ENCODE results near the gene SLC2A1.

Gene SLC2A1

DNA sequence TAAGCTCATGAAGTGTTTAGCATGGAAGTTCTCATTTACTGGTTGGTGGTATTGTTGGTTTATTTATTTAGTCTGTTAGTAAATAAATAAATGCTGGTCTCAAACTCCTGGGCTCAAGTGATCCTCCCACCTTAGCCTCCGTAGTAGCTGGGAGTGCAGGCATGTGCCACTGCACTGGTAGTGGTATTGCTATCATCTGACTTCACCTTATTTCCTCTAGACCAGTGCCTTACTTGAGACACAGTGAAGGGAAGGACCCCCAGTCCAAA lies 1.4 kb upstream of the SLC2A1 start:
- no peak for DNase-seq (ENCODE audit: low read depth)

DNA sequence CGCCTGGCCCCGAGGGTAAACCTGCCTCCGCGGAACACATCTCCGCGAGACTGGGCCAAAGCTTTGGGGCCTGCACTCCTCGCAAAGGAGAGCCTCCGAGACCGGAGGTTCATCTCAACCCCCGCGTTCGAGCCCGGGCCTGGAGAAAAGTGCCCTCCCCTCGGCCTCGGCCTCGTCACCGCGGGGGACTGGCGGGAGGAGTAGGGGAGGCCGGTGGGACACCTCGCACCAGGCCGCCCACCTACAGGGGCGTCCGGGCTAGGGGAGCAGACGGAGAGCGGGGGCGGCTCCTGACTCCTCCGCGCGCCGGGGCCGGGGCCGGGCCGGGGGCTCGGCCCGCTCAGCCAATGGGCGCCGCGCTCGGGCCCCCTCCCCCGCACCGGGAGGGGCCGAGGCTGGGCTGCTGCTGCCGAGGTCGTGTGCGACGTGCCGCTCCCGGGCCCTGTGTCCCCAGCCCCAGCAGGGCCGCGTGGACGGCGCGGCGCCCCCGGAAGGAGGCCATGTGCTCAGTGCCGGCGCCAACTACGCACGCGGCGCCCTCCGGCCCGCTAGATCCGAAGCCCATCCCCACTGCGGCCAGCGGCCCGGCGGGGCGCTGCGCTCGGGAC lies 684 bp downstream of the SLC2A1 start:
- peak; percentile 60 for DNase-seq (ENCODE audit: low read depth)

DNA sequence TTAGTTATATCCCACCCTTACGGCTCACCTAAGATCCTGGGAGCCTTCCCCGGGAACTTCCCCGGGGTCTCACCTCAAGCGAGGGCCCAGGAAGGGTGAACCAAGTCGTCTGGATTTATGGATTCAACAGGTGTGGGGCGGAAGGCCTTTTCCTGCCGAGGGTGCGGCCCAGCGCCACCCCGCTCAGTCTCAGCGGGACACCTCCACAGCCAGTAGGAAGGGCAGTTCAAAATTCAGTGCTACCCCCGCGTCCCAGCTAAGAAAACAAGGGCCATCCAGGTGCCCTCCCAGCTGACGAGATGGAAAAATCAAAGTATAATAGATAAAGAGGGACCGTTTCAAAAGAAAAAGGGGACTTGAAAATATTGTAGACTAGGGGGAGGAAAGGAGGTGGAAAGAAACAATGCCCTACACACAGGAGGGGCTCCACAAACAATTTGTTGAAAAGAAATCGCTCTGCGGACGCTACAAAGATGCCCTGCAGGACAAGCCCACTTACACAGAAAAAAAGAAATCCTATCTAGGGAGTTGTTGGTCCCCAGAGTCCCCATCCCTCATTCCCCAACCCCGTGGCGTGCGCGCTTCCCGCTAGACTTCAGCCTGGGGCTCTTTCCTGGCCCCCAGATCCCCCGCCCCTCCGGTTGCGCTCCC lies 1.3 kb downstream of the SLC2A1 start:
- DNase-seq (ENCODE audit: low read depth) = no peak

DNA sequence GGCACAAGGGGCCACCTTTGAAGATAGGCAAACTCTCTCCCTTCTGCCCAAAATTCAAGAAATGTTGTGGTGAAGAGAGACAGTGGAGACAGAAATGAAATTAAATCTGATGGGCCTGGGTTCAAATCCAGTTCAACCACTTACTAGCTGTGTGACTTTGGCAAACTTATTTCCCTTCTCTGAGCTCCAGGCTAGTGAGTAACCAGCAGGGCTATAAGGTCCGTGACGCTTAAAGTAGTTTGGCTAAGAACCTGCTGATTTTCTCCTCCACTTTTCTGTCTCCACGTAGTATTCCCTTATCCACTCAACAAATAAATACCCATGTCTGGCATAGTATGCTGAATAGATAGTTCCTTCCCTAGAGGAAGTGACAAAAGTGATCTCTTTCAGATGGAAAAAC lies 1.9 kb downstream of the SLC2A1 start:
- no peak for DNase-seq (ENCODE audit: low read depth)

DNA sequence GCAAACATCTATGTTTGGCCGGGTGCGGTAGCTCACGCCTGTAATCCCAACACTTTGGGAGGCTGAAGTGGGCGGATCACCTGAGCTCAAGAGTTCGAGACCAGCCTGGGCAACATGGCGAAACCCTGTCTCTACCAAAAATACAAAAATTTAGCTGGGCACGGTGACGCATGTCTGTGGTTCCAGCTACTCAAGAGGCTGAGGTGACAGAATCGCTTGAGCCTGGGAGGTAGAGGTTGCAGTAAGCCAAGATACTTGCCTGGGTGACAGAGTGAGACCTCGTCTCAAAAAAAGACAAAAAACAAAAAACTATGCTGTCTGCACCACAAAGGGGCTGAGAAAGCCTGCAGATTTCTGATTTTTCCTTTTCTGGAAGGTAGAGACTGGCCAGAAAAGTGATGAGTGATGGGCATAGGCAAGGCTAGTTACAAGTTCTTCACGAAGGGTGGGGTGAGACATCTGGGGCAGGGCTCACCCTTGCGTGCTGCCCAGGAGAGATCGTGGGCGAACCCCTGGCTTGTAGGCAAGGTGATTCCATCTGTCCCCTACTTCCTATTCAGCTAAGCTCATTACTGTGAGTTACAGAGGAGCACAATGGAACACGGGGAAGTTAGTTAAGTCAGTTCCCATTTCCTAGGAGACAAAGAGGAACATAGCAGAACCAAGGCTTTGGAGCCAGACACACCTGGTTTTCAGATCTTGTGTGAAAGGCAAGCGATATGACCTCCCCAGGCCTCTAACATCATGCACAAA lies 3.2 kb downstream of the SLC2A1 start:
- DNase-seq (ENCODE audit: low read depth) = no peak

DNA sequence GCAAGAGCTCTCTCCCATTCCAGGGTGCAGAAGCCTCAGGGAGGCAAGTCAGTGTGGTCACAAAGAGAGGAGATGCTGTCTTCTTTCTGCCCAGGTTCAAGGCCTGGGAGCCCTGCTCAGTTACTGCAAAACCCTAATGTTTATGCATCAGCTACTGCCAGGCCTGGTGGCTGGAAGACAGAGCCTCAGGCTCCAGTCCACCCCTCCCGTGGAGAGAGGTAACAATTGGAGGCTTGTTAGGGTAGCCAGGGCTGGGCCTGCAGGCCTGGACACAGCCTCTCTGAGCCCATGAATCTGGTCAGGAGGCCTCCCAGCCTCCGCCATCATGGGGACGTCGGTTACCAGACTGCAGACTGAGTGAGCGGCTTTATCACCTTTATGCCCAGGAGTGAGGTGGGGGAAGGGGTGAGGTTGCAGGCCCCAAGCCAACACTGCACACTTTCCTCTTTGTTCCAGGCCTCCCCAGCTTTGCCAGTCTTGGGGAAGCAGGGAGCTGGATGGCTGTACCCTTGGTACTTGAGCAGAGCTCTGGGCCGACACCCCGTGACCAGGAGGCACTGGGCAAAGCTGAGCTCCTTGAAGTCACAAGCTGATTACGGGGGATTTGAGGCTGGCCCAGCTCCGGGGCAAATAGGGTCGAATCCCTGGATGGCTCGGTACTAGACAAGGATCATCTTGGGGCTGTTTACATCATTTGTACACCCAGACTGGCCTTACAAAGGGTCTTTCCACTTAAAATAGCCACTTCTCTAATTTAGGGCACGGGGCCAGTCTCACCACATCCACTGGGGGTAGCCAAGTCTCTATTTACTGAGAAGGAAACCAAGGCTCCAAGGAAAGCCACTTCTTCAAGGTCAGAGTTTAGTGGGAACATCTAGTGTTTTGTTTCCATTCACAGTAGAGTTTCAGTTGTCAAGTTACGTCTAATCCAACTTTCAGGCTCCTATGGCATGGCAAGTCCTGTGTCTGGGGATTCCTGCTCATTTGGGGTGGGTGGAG lies 5.2 kb downstream of the SLC2A1 start:
- no peak for DNase-seq (ENCODE audit: low read depth)

DNA sequence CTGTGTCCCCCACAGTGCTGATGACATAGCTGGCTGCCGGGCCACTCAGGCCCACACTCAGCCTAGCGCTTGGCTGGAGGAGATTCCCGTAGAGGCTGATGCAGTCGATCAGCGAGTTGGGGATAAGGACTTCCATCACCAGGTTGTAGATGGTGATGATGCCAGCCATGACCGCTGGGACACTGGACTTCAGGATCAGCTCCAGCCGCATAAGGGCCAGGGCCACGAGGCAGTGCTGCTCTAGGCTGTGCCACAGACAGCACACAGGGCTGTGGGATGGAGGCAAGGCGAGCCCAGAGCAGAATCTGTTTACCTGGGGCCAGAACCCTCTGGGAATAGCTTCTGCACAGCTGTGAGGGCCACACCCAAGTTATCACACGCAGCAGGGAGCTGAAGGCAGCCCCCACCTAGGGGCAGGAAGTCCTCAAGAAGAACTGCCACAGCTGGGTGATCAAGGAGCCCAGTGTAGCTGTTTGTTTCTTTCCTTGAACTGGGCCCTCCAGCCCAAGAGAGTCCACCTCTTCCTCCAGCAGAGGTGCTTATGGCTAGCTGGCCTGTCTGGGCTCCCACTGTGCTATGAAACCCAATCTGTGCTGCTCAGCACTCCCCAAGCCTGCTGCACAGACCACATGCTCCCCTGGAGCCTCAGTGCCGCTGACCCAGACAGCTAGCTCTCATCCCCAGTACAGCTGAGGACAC lies 6.2 kb downstream of the SLC2A1 start:
- no peak for DNase-seq (ENCODE audit: low read depth)

DNA sequence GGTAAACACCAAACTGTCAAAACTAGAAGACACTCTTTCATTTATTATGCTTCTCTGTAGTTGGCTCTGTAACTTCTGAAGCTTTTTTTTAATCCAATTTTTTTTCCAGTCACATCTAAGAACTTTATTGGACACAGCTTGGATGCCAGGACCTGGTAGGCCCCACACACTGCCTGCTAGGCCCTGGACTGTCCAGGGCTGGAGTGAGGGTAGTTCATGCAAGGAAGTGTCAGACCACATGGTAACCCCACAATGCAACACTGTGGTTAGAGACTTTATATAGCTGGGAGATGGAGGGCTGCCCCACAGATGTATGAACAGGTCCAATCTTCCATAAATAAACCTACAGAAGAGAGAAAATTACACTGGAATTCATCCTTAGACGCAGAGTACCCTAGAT lies 7.1 kb downstream of the SLC2A1 start:
- no peak for DNase-seq (ENCODE audit: low read depth)

DNA sequence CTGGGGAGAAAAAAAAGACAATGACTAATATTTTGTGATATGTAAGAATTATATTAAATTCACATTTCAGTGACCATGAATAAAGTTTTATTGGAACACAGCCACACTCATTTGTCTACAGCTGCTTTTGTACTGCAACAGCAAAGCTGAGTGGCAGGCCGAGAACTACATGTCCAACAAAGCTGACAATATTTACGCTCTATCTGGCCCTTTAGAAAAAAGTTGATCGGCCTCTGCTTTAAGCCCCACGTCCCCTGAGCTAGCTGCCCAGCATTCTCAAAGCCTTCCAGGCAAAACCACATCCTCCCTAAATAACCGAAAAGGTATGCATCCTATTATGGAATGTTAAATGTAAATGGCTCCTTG lies 8.6 kb downstream of the SLC2A1 start:
- DNase-seq (ENCODE audit: low read depth) = no peak

DNA sequence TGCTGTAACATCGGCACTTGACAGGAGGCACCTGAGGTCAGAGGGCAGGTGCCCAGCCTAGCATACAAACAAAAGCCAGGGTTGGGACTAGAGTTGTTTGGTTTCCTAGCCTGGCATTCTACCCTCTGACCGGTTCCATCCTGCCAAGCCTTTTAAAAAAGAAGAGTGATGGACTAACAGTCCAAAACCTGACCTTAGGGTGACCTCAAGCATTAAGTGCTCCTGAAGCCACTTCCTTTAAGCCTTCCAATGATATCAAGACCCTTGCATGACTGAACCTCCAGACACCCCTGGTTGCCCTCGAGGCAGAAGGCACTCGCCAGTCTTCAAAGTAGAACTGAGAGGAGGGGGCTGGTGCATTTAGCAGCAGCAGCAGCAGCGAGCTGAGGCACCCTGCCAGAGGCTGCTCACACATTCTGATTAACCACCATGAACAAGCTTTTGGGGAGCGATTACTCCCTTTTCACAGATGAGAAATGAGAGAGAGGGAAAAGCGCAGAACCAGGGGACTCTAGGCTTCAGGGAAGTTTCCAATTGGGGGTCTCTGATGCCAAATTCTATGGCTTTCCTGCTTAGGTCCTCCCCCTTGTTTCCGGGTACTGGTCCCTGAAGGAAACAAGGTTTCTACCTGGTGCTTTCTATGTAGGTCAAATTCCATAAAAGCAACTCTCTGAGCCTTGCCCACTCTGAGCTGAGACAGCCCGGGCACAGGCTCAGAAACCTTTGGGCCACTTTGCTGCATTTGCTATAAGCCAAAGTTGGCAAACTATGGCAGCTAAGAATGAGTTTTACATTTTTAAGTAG lies 9.2 kb downstream of the SLC2A1 start:
- DNase-seq (ENCODE audit: low read depth) = no peak

DNA sequence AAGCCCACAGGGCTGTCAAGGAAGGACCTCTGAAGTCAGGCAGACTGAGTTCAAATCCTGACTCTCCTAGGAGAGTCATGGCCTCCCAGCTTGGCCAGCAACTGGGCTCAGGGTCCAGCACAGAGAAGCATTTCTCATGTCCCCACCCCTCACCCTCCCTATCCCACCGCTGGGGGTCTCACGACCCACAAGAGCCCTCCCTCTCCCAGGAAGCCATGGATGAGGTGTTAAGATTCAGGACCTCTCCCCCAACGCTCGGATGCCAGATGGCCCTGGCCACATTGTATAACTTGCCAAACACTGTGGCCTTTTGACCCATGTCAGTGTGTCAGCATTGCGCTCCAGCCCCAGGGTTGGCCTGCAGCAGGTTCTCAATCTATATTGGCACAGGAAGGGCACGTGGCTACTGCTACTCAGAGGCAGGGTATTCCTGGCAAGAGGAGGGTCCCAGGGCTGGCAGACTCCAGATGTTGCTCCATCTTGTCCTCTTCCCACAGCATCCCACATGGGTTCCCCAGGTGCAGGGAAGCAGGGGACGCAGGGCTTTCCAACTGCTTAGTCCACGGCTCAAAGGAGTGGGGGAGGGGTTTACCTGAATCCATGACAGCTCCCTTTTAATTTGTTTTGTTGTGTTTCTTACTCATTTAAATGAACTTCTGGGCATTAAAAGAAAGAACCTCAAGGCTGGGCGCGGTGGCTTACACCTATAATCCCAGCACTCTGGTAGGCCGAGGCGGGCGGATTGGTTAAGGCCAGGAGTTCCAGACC lies 10.5 kb downstream of the SLC2A1 start:
- no peak for DNase-seq (ENCODE audit: low read depth)

DNA sequence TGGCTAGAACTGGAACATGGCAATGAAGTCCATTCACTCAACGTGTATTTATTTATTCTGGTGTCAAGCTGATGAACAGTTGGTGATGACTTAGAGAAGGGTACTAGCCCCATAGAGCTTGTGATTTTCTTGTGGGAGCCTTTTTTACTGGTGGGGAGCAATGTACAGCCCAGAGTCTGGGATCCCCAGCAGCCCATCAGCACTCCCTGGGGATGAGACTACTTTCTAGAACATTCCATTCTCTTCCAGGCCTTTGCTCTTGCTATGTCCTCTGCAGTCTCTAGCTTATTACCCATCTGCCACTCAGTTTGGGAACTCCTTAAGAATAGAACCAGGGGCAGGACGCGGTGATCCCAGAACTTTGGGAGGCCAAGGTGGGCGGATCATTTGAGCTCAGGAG lies 11.6 kb downstream of the SLC2A1 start:
- DNase-seq (ENCODE audit: low read depth) = no peak

DNA sequence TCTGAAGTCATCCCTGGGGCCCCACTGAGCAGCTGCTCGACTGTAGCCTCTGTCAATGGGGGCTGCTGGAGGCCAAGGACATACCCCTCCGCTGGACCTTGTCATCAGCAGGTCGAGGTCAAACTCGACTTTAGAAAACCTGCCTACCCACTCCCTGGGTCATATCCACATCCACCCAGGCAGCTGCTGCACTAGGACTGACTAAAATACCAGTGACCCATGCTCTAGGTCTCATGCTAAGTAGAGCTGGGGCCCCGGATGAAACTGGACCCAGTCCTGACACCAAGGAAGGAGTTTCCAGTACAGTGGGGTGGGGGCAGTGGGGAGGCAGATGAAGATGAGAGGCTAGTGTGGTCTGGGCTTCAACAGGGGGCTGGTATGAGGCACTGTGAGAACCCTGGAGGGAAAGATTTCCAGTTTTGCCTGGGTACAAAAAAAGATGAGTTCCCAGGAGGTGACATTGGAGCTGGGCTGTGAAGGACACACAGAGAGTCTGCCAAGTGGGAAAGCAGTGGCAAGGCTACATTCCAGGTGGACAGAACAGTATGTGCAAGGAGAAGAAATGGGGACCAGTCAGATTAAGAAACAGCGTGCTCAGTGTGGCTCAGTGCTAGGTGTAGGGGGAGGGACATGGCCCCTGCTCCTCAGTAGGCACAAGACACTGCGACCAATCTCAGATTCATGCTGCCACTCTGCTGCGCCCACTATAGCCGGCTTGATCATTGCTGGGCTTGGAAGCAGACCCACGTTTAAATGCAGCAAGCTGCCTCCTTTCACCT lies 12.4 kb downstream of the SLC2A1 start:
- DNase-seq (ENCODE audit: low read depth) = no peak

DNA sequence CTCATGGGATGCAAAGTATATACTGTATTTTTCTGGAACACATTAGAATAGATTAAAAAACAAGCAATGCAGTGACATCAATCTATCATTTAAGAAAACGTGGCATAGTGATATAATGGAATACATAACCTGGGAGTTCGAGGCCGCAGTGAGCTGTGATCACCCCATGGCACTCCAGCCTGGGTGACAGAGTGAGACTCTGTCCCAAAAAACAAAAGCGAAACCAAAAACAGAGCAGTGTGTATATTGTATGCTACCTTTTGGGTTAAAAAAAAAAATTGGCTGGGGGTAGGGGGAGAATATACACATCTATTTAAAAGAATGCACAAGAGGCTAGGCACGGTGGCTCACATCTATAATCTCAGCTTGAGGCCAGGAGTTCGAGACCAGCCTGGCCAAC lies 13.5 kb downstream of the SLC2A1 start:
- no peak for DNase-seq (ENCODE audit: low read depth)

DNA sequence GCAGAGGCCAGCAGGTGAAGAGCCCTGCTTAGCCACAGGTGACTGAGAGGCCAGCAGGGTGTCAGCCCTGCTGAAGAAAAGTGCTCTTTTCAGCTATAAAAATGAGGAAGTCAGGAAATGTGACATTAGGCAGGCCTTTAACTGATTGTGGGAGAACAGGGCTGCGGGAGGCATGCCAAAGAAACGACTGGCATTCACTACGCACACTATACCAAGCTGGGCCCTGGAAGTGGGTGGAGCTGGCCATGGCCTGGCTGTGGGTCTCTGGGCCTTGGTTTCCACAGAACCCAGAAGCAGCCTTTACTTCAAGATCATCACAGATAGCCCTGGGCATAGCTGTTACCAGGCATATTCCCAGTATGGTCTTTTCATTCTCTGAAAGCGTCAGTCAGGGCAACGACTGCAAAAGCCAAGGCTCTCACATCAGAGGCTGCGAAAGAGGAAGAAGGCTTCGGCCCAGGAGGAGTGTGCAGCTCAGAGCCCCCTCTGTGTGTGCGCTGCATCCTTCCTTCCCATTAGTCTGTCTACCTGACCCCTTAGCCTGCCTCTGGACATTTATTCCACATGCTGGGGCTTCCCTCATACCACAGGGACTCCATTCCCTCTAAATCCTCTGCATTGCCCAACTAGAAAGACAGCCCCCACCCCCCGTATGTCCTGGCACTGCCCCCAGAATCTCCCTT lies 14.3 kb downstream of the SLC2A1 start:
- DNase-seq (ENCODE audit: low read depth) = no peak

DNA sequence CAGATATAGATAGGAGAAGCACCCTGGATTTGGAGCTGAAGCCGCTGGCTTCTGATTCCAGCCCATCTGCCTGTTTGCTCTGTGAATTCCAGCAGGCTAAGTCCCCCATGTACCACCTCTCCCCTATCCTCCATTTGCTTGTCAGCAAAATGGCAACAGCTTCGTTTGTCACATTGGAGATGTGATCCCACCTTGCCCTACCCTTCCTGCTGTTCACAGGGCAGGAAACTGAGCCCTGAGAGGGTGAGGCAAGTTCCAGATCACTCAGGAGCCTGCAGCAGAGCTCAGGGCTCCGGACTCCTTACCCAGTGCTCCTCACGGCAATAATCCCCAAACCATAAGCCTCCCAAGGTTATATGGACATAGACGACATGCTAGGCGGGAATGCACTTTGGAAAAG lies 14.9 kb downstream of the SLC2A1 start:
- no peak for DNase-seq (ENCODE audit: low read depth)

DNA sequence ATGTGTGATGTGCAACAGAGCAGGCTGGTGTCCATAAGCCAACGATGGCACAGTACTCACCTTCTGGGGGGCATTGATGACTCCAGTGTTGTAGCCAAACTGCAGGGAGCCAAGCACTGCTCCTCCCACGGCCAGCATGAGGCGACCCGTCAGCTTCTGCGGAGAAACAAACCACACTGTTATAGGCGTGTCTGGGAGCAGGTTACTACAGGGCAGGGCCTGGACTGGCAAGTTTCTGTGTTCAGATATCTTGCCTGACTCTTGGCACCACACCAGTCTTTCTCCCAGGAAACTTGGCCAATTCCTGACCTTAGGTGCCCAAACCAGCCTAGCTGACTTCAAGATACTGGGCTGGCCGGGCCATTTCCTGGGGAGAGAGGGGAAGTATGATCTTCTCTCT lies 15.5 kb downstream of the SLC2A1 start:
- no peak for DNase-seq (ENCODE audit: low read depth)

DNA sequence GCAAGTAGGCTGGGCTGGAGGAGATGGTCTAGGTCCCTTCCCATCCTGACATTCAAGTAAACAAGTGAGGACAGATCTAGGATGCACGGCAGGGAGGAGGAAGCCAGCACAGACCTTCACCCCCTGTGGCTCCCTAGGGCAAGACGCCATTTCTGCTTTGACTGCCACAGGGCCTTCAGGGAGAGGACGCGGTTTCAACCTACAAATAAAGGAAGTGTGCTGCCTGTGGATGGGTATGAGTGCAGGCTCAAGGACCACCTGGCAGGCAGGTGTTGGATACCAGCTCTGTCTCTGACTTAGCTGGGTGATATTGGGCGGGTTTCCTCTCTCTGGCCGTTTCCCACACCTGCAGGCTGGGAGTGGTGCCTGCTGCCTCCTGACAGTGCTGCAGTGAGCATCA lies 16.2 kb downstream of the SLC2A1 start:
- DNase-seq (ENCODE audit: low read depth) = no peak

All from stimulated activated CD8-positive, alpha-beta memory T cell treated with anti-CD3 and anti-CD28 coated beads, Interleukin-4, amount 100 ng/mL, for 24 hours (primary cell).